ENCODE measurements around the gene ODAD3. TPM values are rescaled to one million over a fixed set of nuclear protein-coding genes. Genes with fewer than 3 reads are reported as not detected.

Gene ODAD3
- total RNA-seq, 1 experiment from 2014 or later: 0.39 TPM

DNA sequence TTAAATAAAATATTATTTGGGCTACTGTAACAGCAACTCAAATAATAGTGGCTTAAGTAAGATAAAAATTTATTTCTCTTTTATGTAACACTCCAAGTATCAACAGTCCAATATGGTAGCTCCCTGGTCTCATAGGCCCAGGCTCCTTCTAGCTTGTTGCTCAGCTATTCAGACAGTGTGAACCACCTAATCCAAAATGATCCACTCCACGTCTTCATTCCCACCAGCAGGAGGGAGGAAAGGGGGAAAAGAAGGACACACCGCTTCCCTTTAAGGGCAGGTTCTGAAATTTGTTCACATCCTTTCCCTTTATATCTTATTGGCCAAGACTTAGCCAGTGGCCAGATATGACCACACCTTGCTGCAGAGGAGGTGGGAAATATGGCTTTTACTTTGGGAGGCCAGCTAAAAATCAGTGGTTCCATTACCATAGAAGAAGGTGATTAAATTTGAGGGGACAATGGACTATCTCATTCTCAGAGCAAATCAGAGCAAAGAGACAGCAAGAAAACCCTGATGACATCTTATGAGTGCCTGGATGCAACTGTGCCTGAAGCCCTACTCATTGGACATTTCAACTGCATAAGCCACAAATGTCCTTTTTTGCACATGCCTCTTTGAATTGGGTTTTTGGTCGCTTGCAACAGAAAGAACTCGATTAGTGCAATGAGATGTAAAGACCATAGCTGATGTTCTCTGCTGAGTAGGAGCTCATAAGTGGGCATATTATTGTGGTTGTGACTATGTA is 43.8 kb downstream of the ODAD3 start:
- no peaks in the 10 kb centered on the region for H3K9me3 ChIP-seq (ENCODE audit: insufficient read depth, low read depth)
- H3K9me2 ChIP-seq (ENCODE audit: insufficient read depth): no peaks in the 10 kb centered on the region
- H3K4me3 ChIP-seq: no peak overlapping the region
- H3K27ac ChIP-seq: no peak overlapping the region
- ChIA-PET CTCF (interaction anchor here (0.7 kb wide), 1 partner anchor 187 kb away, joined by 15 read pairs; no protein-coding TSS in a partner anchor), POLR2A (ENCODE audit: unreplicated experiment) (interaction anchor here (0.6 kb wide), 3 partner anchors 16 to 156 kb away, joined by 3 to 5 read pairs (median 4); no protein-coding TSS in a partner anchor)
- H3K4me2 ChIP-seq: no peak overlapping the region
- TSS peak; percentile 11 for BruUV-seq (replicated peaks)
- H3K27me3 ChIP-seq (ENCODE audit: insufficient read depth, low read depth): no peaks in the 10 kb centered on the region
- H2AFZ ChIP-seq: no peak overlapping the region
- intact Hi-C loops (cut with micrococcal nuclease; ENCODE audit: unreplicated experiment): no loop called here
- H3K79me2 ChIP-seq (ENCODE audit: low read depth): no peaks in the 10 kb centered on the region
- TF ChIP-seq, protein P1, sequence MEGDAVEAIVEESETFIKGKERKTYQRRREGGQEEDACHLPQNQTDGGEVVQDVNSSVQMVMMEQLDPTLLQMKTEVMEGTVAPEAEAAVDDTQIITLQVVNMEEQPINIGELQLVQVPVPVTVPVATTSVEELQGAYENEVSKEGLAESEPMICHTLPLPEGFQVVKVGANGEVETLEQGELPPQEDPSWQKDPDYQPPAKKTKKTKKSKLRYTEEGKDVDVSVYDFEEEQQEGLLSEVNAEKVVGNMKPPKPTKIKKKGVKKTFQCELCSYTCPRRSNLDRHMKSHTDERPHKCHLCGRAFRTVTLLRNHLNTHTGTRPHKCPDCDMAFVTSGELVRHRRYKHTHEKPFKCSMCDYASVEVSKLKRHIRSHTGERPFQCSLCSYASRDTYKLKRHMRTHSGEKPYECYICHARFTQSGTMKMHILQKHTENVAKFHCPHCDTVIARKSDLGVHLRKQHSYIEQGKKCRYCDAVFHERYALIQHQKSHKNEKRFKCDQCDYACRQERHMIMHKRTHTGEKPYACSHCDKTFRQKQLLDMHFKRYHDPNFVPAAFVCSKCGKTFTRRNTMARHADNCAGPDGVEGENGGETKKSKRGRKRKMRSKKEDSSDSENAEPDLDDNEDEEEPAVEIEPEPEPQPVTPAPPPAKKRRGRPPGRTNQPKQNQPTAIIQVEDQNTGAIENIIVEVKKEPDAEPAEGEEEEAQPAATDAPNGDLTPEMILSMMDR (conservative IDR thresholded peaks at IDR 0.05): no peak
- TF ChIP-seq EZH2 (IDR thresholded peaks at IDR 0.05; ENCODE audit: low read depth): no peak
- H3F3A ChIP-seq (ENCODE audit: insufficient read depth, low read depth): peaks cover 22% of the 10 kb centered on the region; the same call in 1 of the 2 replicates
- DNase-seq: no peak
- peaks cover 4% of the 10 kb centered on the region; the same call in 1 of the 2 replicates for H4K20me1 ChIP-seq (ENCODE audit: insufficient read depth)
- H3K4me1 ChIP-seq (replicated peaks; ENCODE audit: insufficient read depth): no peaks in the 10 kb centered on the region
- no peaks in the 10 kb centered on the region for H3K36me3 ChIP-seq (ENCODE audit: low read depth)

- no TSS peak for BruUV-seq (replicated peaks)
- POLR2A ChIA-PET (ENCODE audit: unreplicated experiment): no interaction called here
- TF ChIP-seq, protein P1 (conservative IDR thresholded peaks at IDR 0.05): no peak
- no peak for TF ChIP-seq EZH2 (IDR thresholded peaks at IDR 0.05; ENCODE audit: low read depth)
Observed at GRCh38 chr19:11390359-11390758, 44.6 kb downstream of the ODAD3 start.

DNA sequence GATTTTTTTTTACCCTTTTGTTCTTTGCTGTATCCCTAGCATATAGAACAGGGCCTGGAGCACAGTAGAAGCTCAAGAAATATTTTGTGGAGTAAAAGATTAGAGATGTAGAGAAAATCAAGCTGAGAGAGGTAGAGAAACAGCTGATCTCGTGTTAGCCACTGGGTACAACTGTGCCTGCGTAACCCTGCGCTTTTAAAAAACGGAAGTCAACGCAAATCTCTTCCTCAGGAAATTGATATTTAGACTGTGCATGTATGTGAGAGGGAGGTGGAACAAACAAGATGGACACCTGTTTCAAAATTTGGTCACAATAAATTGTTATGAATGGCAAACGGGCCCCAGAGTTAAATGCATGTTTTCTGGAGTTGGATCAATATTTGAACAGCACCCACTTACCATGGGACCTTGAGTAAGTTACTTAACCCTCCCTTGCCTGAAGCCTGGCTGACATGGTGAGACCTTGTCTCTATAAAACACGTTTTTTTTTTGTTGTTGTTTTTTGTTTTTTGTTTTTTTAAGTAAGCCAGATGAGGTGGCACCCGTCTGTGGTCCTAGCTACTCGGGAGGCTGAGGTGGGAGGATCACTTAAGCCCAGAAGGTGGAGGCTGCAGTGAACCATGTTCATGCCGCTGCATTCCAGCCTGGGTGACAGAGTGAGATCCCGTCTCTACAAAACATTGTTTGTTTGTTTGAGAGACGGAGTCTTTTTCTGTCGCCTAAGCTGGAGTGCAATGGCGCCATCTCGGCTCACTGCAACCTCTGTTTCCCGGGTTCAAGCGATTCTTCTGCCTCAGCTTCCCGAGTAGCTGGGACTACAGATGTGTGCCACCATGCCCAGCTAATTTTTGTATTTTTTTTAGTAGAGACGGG is 47.5 kb downstream of the ODAD3 start:
- H3K9me2 ChIP-seq (ENCODE audit: insufficient read depth): no peaks in the 10 kb centered on the region
- H3K4me3 ChIP-seq: no peak overlapping the region
- no peaks in the 10 kb centered on the region for H4K20me1 ChIP-seq (ENCODE audit: insufficient read depth)
- CTCF ChIA-PET: interaction anchor here (0.6 kb wide), 2 partner anchors 34 to 202 kb away, joined by 5 to 15 read pairs; no protein-coding TSS in a partner anchor
- BruUV-seq (replicated peaks): no TSS peak
- no peaks in the 10 kb centered on the region for H3K36me3 ChIP-seq (ENCODE audit: low read depth)
- H3K4me1 ChIP-seq (replicated peaks; ENCODE audit: insufficient read depth): peaks cover 18% of the 10 kb centered on the region
- no peak for DNase-seq
- H3K27ac ChIP-seq: no peak overlapping the region
- H3F3A ChIP-seq (ENCODE audit: insufficient read depth, low read depth): peaks cover 16% of the 10 kb centered on the region; the same call in 1 of the 2 replicates
- no peak for TF ChIP-seq EZH2 (IDR thresholded peaks at IDR 0.05; ENCODE audit: low read depth)
- TF ChIP-seq, protein P1 (conservative IDR thresholded peaks at IDR 0.05): no peak
- H3K79me2 ChIP-seq (ENCODE audit: low read depth): no peaks in the 10 kb centered on the region
- no peaks in the 10 kb centered on the region for H3K9me3 ChIP-seq (ENCODE audit: insufficient read depth, low read depth)
- H3K27me3 ChIP-seq (ENCODE audit: insufficient read depth, low read depth): no peaks in the 10 kb centered on the region
- POLR2A ChIA-PET (ENCODE audit: unreplicated experiment): no interaction called here
- intact Hi-C loops (cut with micrococcal nuclease; ENCODE audit: unreplicated experiment): no loop called here
- H3K4me2 ChIP-seq: no peak overlapping the region
- H2AFZ ChIP-seq: no peak overlapping the region

More at GRCh38 chr19:11390359-11390758, 44.6 kb downstream of the ODAD3 start:
- H3K4me2 ChIP-seq: no peak overlapping the region
- CTCF ChIA-PET: interaction anchor here (0.7 kb wide), 2 partner anchors 9 to 186 kb away, joined by 3 to 15 read pairs; no protein-coding TSS in a partner anchor
- H4K20me1 ChIP-seq (ENCODE audit: insufficient read depth): peaks cover 4% of the 10 kb centered on the region; the same call in 1 of the 2 replicates
- no peaks in the 10 kb centered on the region for H3K9me3 ChIP-seq (ENCODE audit: insufficient read depth, low read depth)
- intact Hi-C loops (cut with micrococcal nuclease; ENCODE audit: unreplicated experiment): no loop called here
- H3K9me2 ChIP-seq (ENCODE audit: insufficient read depth): no peaks in the 10 kb centered on the region
- no peaks in the 10 kb centered on the region for H3K27me3 ChIP-seq (ENCODE audit: insufficient read depth, low read depth)
- no peak overlapping the region for H2AFZ ChIP-seq
- no peaks in the 10 kb centered on the region for H3K36me3 ChIP-seq (ENCODE audit: low read depth)
- no peak for DNase-seq
- no peaks in the 10 kb centered on the region for H3K4me1 ChIP-seq (replicated peaks; ENCODE audit: insufficient read depth)
- H3K79me2 ChIP-seq (ENCODE audit: low read depth): no peaks in the 10 kb centered on the region
- H3K27ac ChIP-seq: no peak overlapping the region
- peaks cover 22% of the 10 kb centered on the region; the same call in 1 of the 2 replicates for H3F3A ChIP-seq (ENCODE audit: insufficient read depth, low read depth)
- no peak overlapping the region for H3K4me3 ChIP-seq
